Activated CD4-positive, alpha-beta T cell treated with anti-CD3 and anti-CD28 coated beads, Interleukin-10, Interleukin-2, amounts not matched to agents 100 ng/mL and 50 ng/mL, durations not matched to agents 16 hours and 8 hours (primary cell): ENCODE results near the gene CDHR2.
"Not testable (repeated sequence)": the region's sequence is repeated elsewhere in the genome, so short reads cannot be mapped to it uniquely, and the experiment has no call there.

Experiments used
- DNase-seq: peaks from one replicate; pipeline ENCODE4 v3.0.0-alpha.2; 2020

CDHR2 gene

GRCh38 chr5:176599749-176600430 is 50.7 kb downstream of the CDHR2 start:
- DNase-seq: not testable (repeated sequence)

GRCh38 chr5:176601901-176602482 is 52.9 kb downstream of the CDHR2 start:
- DNase-seq: no peak

- no peak for DNase-seq
Observed at GRCh38 chr5:176603091-176603490, 53.9 kb downstream of the CDHR2 start.

GRCh38 chr5:176606032-176606431 is 56.9 kb downstream of the CDHR2 start:
- DNase-seq: no peak

GRCh38 chr5:176606875-176607274 is 57.7 kb downstream of the CDHR2 start:
- DNase-seq: no peak

- no peak for DNase-seq
Observed at GRCh38 chr5:176608142-176608705, 59.1 kb downstream of the CDHR2 start.

- DNase-seq: peak; percentile 14
Observed at GRCh38 chr5:176608937-176609723, 60.0 kb downstream of the CDHR2 start.

- DNase-seq: peak; percentile 69
Observed at GRCh38 chr5:176609724-176610434, 60.7 kb downstream of the CDHR2 start, which contains the start of gene GPRIN1. Gene GPRIN1, minus strand, starts transcription at chr5:176610156. Its CDS starts 10,322 bp downstream, at chr5:176599834.

GRCh38 chr5:176610435-176610773 is 61.3 kb downstream of the CDHR2 start:
- no peak for DNase-seq

- peak; percentile 55 for DNase-seq
Observed at GRCh38 chr5:176611435-176611834, 62.3 kb downstream of the CDHR2 start.

- DNase-seq: no peak
Observed at GRCh38 chr5:176612008-176612407, 62.9 kb downstream of the CDHR2 start.

- DNase-seq: no peak
Observed at GRCh38 chr5:176612855-176613254, 63.7 kb downstream of the CDHR2 start.

- no peak for DNase-seq
Observed at GRCh38 chr5:176614805-176615478, 65.8 kb downstream of the CDHR2 start.

GRCh38 chr5:176616511-176616910 is 67.4 kb downstream of the CDHR2 start:
- no peak for DNase-seq

GRCh38 chr5:176618783-176619182 is 69.6 kb downstream of the CDHR2 start:
- DNase-seq: no peak

GRCh38 chr5:176619203-176619568 is 70.0 kb downstream of the CDHR2 start:
- DNase-seq: peak; percentile 84

- DNase-seq: no peak
Observed at GRCh38 chr5:176619569-176620332, 70.6 kb downstream of the CDHR2 start.

GRCh38 chr5:176620333-176620981 is 71.3 kb downstream of the CDHR2 start:
- no peak for DNase-seq

GRCh38 chr5:176621661-176622079 is 72.5 kb downstream of the CDHR2 start:
- DNase-seq: no peak

GRCh38 chr5:176624142-176624541 is 75.0 kb downstream of the CDHR2 start:
- no peak for DNase-seq

- no peak for DNase-seq
Observed at GRCh38 chr5:176624938-176625337, 75.8 kb downstream of the CDHR2 start.
